Peyer's patch (tissue), 4 donors: ENCODE results near the gene ERC1. TPM values are rescaled to one million over a fixed set of nuclear protein-coding genes. Genes with fewer than 3 reads are reported as not detected.
A peak's percentile ranks its signal among the peaks of the same experiment; 100 is the strongest.

ENCODE experiments used
- DNase-seq, 3 donors: peaks; one replicate each; pipeline ENCODE4 v3.0.0-alpha.2; 2017 to 2019
- H3K27ac ChIP-seq, 4 donors: fragments of 200-600 bp; sonication (generic); one replicate each; pipeline ENCODE4 v1.5.1; 2016 to 2019
- H3K27me3 ChIP-seq, 2 donors: fragments of 200-600 bp; sonication (generic); one replicate each; pipeline ENCODE4 v1.5.1; 2019
- H3K36me3 ChIP-seq, 3 donors: fragments of 200-600 bp; sonication (generic); one replicate each; pipeline ENCODE4 v1.5.1; 2016 to 2019
- H3K4me1 ChIP-seq, 4 donors: fragments of 200-600 bp; sonication (generic); one replicate each; pipeline ENCODE4 v1.5.1; 2016 to 2019
- H3K4me3 ChIP-seq, 4 donors: fragments of 200-600 bp; sonication (generic); 1 replicate in 3 of 4; 2 replicates in 1 of 4; pipeline ENCODE4 v1.5.1; 2016 to 2019; ENCODE audit warnings: mild to moderate bottlenecking in 1 of 4
- H3K9me3 ChIP-seq, 4 donors: fragments of 200-600 bp; sonication (generic); one replicate each; pipeline ENCODE4 v1.5.1; 2016 to 2019; ENCODE audit warnings: mild to moderate bottlenecking in 1 of 4
- CTCF ChIP-seq, 6 experiments: fragments of 450-650 bp in 4 of 6; fragments of 200-600 bp in 2 of 6; sonication (generic) in 1 of 6; IDR thresholded peaks; one replicate each; pipeline ENCODE4 v1.5.1; 2017 to 2019; ENCODE audit warnings: antibody characterized with exemption in 6 of 6, mild to moderate bottlenecking in 3 of 6, moderate library complexity in 1 of 6
- POLR2A ChIP-seq, 2 donors: fragments of 450-650 bp; IDR thresholded peaks; one replicate each; pipeline ENCODE4 v1.5.1; 2017; ENCODE audit warnings: antibody characterized with exemption in 2 of 2, mild to moderate bottlenecking in 2 of 2, moderate library complexity in 2 of 2
- total RNA-seq, 4 donors: library from RNA; depleted of rRNA; stranded (reverse); fragments of >200 nt; gene quantifications; one replicate each; pipeline ENCODE4 v1.1.0, GENCODE V29; 2016

The ERC1 gene
- total RNA-seq, 4 donors from 2014 or later, result 26.5 to 184 (median 31.7) TPM

- no peak for TF ChIP-seq CTCF (IDR thresholded peaks at IDR 0.05)
- no peak for TF ChIP-seq POLR2A (IDR thresholded peaks at IDR 0.05)
- peaks cover 0 to 4% (median 0%) of the 10 kb centered on the region in 3 donors for H3K36me3 ChIP-seq
- peak overlapping the region in 2 of 4 donors; percentile 88 to 91 for H3K27ac ChIP-seq
- DNase-seq, result peak in 1 of 3 donors; percentile 49
- no peaks in the 10 kb centered on the region for H3K27me3 ChIP-seq
- H3K9me3 ChIP-seq, result no peaks in the 10 kb centered on the region
- H3K4me1 ChIP-seq, result peaks cover 0 to 9% (median 0%) of the 10 kb centered on the region in 4 donors
- peak overlapping the region in 3 of 4 donors; percentile 53 to 84 (median 76) for H3K4me3 ChIP-seq
Observed at GRCh38 chr12:948238-948637, 42.8 kb upstream of the ERC1 start.

- TF ChIP-seq CTCF (IDR thresholded peaks at IDR 0.05), result peak; percentile 96 to 99 (median 98)
- peak; percentile 71 to 84 for TF ChIP-seq POLR2A (IDR thresholded peaks at IDR 0.05)
- H3K4me1 ChIP-seq, result peaks cover 0 to 9% (median 0%) of the 10 kb centered on the region in 4 donors
- H3K36me3 ChIP-seq, result no peaks in the 10 kb centered on the region
- H3K9me3 ChIP-seq, result no peaks in the 10 kb centered on the region
- peak; percentile 94 to 99 (median 97) for DNase-seq
- peak within 1 kb of the TSS; percentile 81 to 91 (median 86) for H3K27ac ChIP-seq
- peak within 1 kb of the TSS; percentile 53 to 84 (median 76) for H3K4me3 ChIP-seq
- H3K27me3 ChIP-seq, result no peaks in the 10 kb centered on the region
Observed at GRCh38 chr12:949453-950191, 41.4 kb upstream of the ERC1 start, which contains the start of gene RAD52. Gene RAD52, minus strand, starts transcription at chr12:949694. Its CDS starts 16,636 bp downstream, at chr12:933058.

GRCh38 chr12:951176-951575 is 39.8 kb upstream of the ERC1 start:
- Histone ChIP-seq H3K27me3 (no peaks in the 10 kb centered on the region), H3K4me3 (no peak overlapping the region), H3K9me3 (no peaks in the 10 kb centered on the region), H3K27ac (no peak overlapping the region), H3K4me1 (peaks cover 0 to 9% (median 0%) of the 10 kb centered on the region in 4 donors), H3K36me3 (no peaks in the 10 kb centered on the region)
- no peak for TF ChIP-seq POLR2A (IDR thresholded peaks at IDR 0.05)
- no peak for TF ChIP-seq CTCF (IDR thresholded peaks at IDR 0.05)
- DNase-seq, result no peak

GRCh38 chr12:953776-954175 is 37.2 kb upstream of the ERC1 start:
- Histone ChIP-seq H3K4me1 (no peaks in the 10 kb centered on the region), H3K9me3 (no peaks in the 10 kb centered on the region), H3K36me3 (no peaks in the 10 kb centered on the region), H3K4me3 (no peak overlapping the region), H3K27ac (no peak overlapping the region), H3K27me3 (no peaks in the 10 kb centered on the region)
- TF ChIP-seq CTCF (IDR thresholded peaks at IDR 0.05) (no peak), POLR2A (IDR thresholded peaks at IDR 0.05) (no peak)
- DNase-seq, result no peak

GRCh38 chr12:954741-955140 is 36.3 kb upstream of the ERC1 start:
- no peak for DNase-seq
- Histone ChIP-seq H3K27me3 (no peaks in the 10 kb centered on the region), H3K36me3 (no peaks in the 10 kb centered on the region), H3K9me3 (no peaks in the 10 kb centered on the region), H3K4me3 (no peak overlapping the region), H3K27ac (no peak overlapping the region), H3K4me1 (no peaks in the 10 kb centered on the region)
- TF ChIP-seq CTCF (IDR thresholded peaks at IDR 0.05) (no peak), POLR2A (IDR thresholded peaks at IDR 0.05) (no peak)
